ENCODE results near the gene NXPH3. TPM values are rescaled to one million over a fixed set of nuclear protein-coding genes. Genes with fewer than 3 reads are reported as not detected.

Gene NXPH3
- polyA plus RNA-seq, 1 of the 3 experiments (the other 2 are of a cell fraction): 0.30 TPM

DNA sequence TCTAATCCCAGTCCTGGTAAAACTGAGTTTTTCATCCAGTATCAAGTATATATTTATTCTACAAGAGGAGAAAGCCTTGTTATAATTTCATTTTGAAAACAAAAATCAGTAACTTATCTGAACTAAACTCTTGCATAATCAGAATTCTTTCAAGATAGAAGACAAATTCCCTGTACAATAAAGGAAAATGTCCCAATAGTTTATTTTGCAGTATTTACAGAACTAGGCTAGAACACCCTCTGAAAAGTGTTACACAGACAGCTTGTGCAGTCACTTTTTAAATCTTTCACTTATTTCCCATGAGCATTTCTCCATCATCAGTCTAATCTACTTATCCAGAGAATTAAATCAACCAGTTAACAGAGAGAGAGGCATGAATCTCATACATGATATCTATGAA is 53.8 kb downstream of the NXPH3 start:
- ChIA-PET CTCF (interaction anchor here (1.5 to 2.1 kb wide), 2 partner anchors 59 to 73 kb away, joined by 5 read pairs; no protein-coding TSS in a partner anchor), POLR2A (no interaction called here)
- H2AFZ ChIP-seq (ENCODE audit: low read depth): no peak overlapping the region
- H3K9me2 ChIP-seq: no peaks in the 10 kb centered on the region
- TF ChIP-seq GABPA (IDR thresholded peaks at IDR 0.05; ENCODE audit: low read depth): no peak
- TF ChIP-seq, protein P1, sequence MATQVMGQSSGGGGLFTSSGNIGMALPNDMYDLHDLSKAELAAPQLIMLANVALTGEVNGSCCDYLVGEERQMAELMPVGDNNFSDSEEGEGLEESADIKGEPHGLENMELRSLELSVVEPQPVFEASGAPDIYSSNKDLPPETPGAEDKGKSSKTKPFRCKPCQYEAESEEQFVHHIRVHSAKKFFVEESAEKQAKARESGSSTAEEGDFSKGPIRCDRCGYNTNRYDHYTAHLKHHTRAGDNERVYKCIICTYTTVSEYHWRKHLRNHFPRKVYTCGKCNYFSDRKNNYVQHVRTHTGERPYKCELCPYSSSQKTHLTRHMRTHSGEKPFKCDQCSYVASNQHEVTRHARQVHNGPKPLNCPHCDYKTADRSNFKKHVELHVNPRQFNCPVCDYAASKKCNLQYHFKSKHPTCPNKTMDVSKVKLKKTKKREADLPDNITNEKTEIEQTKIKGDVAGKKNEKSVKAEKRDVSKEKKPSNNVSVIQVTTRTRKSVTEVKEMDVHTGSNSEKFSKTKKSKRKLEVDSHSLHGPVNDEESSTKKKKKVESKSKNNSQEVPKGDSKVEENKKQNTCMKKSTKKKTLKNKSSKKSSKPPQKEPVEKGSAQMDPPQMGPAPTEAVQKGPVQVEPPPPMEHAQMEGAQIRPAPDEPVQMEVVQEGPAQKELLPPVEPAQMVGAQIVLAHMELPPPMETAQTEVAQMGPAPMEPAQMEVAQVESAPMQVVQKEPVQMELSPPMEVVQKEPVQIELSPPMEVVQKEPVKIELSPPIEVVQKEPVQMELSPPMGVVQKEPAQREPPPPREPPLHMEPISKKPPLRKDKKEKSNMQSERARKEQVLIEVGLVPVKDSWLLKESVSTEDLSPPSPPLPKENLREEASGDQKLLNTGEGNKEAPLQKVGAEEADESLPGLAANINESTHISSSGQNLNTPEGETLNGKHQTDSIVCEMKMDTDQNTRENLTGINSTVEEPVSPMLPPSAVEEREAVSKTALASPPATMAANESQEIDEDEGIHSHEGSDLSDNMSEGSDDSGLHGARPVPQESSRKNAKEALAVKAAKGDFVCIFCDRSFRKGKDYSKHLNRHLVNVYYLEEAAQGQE (IDR thresholded peaks at IDR 0.05; ENCODE audit: low read depth, low read length): no peak
- TF ChIP-seq, protein P2, sequence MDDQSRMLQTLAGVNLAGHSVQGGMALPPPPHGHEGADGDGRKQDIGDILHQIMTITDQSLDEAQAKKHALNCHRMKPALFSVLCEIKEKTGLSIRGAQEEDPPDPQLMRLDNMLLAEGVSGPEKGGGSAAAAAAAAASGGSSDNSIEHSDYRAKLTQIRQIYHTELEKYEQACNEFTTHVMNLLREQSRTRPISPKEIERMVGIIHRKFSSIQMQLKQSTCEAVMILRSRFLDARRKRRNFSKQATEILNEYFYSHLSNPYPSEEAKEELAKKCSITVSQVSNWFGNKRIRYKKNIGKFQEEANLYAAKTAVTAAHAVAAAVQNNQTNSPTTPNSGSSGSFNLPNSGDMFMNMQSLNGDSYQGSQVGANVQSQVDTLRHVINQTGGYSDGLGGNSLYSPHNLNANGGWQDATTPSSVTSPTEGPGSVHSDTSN (IDR thresholded peaks at IDR 0.05): no peak
- peak; percentile 34; the same call in 1 of the 2 replicates for TF ChIP-seq GATA2 (CRISPR knock-in tag; IDR thresholded peaks at IDR 0.05)
- TF ChIP-seq, protein P3, sequence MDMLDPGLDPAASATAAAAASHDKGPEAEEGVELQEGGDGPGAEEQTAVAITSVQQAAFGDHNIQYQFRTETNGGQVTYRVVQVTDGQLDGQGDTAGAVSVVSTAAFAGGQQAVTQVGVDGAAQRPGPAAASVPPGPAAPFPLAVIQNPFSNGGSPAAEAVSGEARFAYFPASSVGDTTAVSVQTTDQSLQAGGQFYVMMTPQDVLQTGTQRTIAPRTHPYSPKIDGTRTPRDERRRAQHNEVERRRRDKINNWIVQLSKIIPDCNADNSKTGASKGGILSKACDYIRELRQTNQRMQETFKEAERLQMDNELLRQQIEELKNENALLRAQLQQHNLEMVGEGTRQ (IDR thresholded peaks at IDR 0.05; ENCODE audit: borderline replicate concordance, low read depth, low read length): no peak
- H3K36me3 ChIP-seq (replicated peaks in 1 of 2; ENCODE audit: control insufficient read depth in 1 of 2, insufficient read depth in 2 of 2, low read length in 1 of 2): peaks cover 0 to 7% of the 10 kb centered on the region in 2 experiments
- H3K4me3 ChIP-seq (ENCODE audit: low read depth in 2 of 2, low read length in 1 of 2): no peak overlapping the region
- H4K20me1 ChIP-seq (ENCODE audit: insufficient read depth): peaks cover 6% of the 10 kb centered on the region; the same call in 1 of the 2 replicates
- peaks cover 91% of the 10 kb centered on the region for H3K79me2 ChIP-seq (ENCODE audit: insufficient read depth)
- H3K27ac ChIP-seq (ENCODE audit: low read depth in 2 of 2, low read length in 1 of 2): no peak overlapping the region
- peaks cover 8% of the 10 kb centered on the region for H3F3A ChIP-seq (replicated peaks; ENCODE audit: insufficient read depth)
- peak; percentile 21 for DNase-seq
- no peak overlapping the region for H3K4me2 ChIP-seq
- H3K27me3 ChIP-seq (ENCODE audit: insufficient read depth): no peaks in the 10 kb centered on the region
- no peaks in the 10 kb centered on the region for H3K9me3 ChIP-seq
- peaks cover 6 to 35% of the 10 kb centered on the region in 2 experiments; a peak in 3 of 4 replicates for H3K4me1 ChIP-seq (ENCODE audit: control insufficient read depth in 1 of 2, insufficient read depth in 2 of 2, low read depth in 1 of 2, low read length in 1 of 2)
- no peak overlapping the region for H3K9ac ChIP-seq

DNA sequence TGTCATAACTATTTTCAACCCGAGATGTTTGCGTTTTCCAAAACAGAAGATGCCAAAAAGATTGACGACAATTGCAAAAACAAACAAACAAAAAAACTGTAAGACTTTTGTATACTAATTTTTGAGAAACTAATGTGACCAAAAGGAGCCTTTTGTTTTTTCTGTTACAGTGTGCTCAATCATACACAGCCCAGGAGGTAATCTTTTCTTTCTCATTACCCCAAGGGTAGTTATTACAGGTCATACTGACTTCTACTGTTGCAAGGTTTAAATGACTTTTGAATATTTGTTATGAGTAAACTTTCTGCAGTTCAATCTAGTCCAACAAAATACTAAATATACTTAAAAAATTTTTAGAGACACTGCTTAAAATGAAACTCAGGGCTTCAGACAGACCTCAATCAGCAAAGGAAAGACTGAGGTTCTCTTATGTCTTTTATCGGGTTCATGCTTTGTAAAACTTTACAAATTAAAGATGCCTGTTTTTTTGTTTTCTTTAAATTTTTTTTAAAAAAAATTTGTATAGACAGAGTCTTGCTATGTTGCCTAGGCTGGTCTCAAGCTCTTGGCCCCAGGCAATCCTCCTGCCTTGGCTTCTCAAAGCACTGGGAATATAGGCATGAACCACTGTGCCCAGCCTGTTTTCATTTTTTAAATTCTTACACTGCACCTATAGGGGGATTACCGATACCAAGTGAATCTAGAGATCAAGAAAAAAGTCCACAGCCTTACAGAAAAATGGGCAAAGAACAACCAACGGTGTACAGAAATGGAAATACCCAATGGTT is 54.6 kb downstream of the NXPH3 start:
- Histone ChIP-seq H3K4me3 (ENCODE audit: low read depth in 2 of 2, low read length in 1 of 2) (no peak overlapping the region), H3K9me3 (no peaks in the 10 kb centered on the region), H3K4me2 (no peak overlapping the region), H3K27me3 (ENCODE audit: insufficient read depth) (no peaks in the 10 kb centered on the region), H3K9ac (no peak overlapping the region), H4K20me1 (ENCODE audit: insufficient read depth) (peaks cover 6% of the 10 kb centered on the region; the same call in 1 of the 2 replicates), H2AFZ (ENCODE audit: low read depth) (no peak overlapping the region), H3K36me3 (replicated peaks in 1 of 2; ENCODE audit: control insufficient read depth in 1 of 2, insufficient read depth in 2 of 2, low read length in 1 of 2) (peaks cover 0 to 7% of the 10 kb centered on the region in 2 experiments), H3K27ac (ENCODE audit: low read depth in 2 of 2, low read length in 1 of 2) (no peak overlapping the region), H3K9me2 (no peaks in the 10 kb centered on the region), H3F3A (replicated peaks; ENCODE audit: insufficient read depth) (peaks cover 16% of the 10 kb centered on the region), H3K4me1 (ENCODE audit: control insufficient read depth in 1 of 2, insufficient read depth in 2 of 2, low read depth in 1 of 2, low read length in 1 of 2) (peaks cover 6 to 44% of the 10 kb centered on the region in 2 experiments), H3K79me2 (ENCODE audit: insufficient read depth) (peaks cover 86% of the 10 kb centered on the region)
- DNase-seq: no peak
- POLR2A ChIA-PET: no interaction called here
- 94% methylated on average over 6 of the region's 6 CpGs for WGBS (ENCODE audit: low lambda C conversion rate)
- CTCF ChIA-PET: interaction anchor here (0.6 to 2.1 kb wide), 6 partner anchors 33 to 274 kb away, joined by 3 to 5 read pairs (median 4); no protein-coding TSS in a partner anchor
- TF ChIP-seq, protein P4, sequence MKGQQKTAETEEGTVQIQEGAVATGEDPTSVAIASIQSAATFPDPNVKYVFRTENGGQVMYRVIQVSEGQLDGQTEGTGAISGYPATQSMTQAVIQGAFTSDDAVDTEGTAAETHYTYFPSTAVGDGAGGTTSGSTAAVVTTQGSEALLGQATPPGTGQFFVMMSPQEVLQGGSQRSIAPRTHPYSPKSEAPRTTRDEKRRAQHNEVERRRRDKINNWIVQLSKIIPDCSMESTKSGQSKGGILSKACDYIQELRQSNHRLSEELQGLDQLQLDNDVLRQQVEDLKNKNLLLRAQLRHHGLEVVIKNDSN (IDR thresholded peaks at IDR 0.05; ENCODE audit: borderline replicate concordance, low read depth): no peak
- TF ChIP-seq TCF12 (IDR thresholded peaks at IDR 0.05) (no peak), TAF1 (IDR thresholded peaks at IDR 0.05; ENCODE audit: borderline replicate concordance, low read depth, low read length) (no peak), NRF1 (IDR thresholded peaks at IDR 0.05; ENCODE audit: low read depth, low read length) (no peak)
- TF ChIP-seq, protein P5, sequence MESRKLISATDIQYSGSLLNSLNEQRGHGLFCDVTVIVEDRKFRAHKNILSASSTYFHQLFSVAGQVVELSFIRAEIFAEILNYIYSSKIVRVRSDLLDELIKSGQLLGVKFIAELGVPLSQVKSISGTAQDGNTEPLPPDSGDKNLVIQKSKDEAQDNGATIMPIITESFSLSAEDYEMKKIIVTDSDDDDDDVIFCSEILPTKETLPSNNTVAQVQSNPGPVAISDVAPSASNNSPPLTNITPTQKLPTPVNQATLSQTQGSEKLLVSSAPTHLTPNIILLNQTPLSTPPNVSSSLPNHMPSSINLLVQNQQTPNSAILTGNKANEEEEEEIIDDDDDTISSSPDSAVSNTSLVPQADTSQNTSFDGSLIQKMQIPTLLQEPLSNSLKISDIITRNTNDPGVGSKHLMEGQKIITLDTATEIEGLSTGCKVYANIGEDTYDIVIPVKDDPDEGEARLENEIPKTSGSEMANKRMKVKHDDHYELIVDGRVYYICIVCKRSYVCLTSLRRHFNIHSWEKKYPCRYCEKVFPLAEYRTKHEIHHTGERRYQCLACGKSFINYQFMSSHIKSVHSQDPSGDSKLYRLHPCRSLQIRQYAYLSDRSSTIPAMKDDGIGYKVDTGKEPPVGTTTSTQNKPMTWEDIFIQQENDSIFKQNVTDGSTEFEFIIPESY (IDR thresholded peaks at IDR 0.05; ENCODE audit: borderline replicate concordance, low read depth): no peak
- TF ChIP-seq, protein P6, sequence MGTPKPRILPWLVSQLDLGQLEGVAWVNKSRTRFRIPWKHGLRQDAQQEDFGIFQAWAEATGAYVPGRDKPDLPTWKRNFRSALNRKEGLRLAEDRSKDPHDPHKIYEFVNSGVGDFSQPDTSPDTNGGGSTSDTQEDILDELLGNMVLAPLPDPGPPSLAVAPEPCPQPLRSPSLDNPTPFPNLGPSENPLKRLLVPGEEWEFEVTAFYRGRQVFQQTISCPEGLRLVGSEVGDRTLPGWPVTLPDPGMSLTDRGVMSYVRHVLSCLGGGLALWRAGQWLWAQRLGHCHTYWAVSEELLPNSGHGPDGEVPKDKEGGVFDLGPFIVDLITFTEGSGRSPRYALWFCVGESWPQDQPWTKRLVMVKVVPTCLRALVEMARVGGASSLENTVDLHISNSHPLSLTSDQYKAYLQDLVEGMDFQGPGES (IDR thresholded peaks at IDR 0.05; ENCODE audit: low read depth, low read length): no peak
- TF ChIP-seq, protein P3 (IDR thresholded peaks at IDR 0.05; ENCODE audit: borderline replicate concordance, low read depth, low read length): no peak

Measured in SK-N-SH (cell line).